GM19468 (cell line): ENCODE results near the gene HEXIM2.

Experiments used
- ATAC-seq: cut with Tn5 transposase; IDR thresholded peaks from one replicate; pipeline ENCODE4 v1.9.1; 2021; ENCODE audit warnings: mild to moderate bottlenecking, moderate library complexity, moderate number of reproducible peaks; ENCODE audit not compliant: unreplicated experiment; ENCODE audit errors: extremely low read depth

HEXIM2 gene

DNA sequence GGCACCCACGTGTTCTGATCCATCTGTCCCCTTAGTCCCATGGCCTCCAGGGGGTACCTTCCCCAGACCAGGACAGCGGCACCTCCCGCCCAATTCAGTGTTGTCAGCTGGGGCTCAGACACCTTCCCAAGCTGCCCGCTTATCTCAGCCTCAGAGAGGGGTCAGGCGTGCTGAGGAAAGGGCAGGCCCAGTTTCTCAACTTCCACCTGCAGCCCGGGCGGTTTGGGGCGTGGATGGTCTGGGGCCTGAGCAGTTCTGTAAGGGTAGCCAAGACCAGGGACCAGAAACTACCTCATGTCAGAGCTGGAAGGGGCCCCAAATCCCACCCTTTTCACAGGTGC, 34.5 kb upstream of the HEXIM2 start:
- ATAC-seq, result no peak

DNA sequence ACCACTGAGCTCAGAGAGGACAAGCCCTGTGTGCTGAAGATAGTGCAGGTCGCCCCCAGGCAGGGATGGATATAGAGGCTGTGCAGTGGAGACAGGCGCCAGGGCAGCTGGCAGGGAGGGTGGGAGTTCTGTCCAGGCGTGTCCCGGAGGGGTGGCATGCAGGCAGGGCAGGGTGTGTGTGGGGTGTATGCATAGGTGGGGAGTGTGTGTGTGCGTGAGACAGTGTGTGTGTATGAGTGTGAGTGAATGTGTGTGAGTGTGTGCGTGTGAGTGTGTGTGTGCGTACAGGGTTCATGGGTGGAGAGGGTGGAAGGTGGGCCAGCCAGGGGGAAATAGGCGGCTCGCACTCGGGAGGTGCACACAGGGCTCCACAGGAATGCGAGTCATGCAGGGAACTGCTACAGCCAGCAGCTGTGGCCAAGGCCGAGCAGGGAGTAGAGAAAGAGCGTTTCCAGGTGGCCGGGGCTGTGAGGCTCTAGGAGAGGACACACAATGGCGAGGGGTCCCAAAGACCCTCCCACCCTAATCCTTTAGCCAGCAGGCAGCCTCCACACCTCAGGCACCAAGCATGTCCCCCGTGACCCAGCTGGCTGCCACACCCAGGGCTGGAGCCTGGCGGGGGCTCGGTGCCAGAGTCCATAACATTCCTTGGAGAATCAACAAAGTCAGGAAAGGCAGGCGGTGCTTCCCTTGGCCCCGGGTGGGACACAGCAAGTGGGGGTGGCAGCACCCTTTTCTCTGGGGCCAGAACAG, 34.0 kb upstream of the HEXIM2 start:
- ATAC-seq, result no peak

DNA sequence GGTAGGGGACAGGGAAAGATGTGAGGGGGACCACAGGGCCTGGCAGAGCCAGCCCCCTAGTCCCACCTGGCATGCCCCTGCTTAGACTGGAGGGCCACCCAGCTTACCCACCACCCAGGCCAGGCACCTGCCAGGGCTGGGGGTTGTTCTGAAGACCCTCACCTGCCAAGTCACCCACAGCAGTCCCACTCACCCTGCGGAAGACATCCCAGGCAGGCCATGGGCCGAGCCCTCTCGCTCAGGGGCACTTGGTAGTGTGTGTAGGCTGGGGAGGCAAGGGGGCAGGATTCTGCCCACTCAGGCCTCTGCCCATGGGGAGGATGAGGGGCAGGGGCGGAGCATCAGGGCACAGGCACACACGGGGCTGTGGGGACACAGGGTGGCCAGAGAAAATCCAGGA, 33.3 kb upstream of the HEXIM2 start:
- no peak for ATAC-seq

DNA sequence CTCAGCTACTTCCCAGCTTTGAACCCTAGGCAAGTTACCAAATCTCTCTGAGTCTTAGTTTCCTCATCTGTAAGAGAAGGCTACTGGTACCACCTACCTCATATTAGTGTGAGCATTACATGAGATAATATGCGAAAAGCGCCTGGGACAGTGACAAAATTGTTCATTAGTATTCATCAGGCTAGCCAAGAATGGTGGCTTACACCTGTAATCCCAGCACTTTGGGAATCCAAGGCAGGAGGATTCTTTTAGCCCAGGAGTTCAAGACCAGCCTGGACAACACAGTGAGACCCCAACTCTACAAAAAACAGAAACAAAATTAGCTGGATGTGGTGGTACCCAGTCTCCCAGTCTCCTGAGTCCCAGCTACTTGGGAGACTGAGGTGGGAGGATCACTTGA, 32.7 kb upstream of the HEXIM2 start:
- ATAC-seq, result no peak

DNA sequence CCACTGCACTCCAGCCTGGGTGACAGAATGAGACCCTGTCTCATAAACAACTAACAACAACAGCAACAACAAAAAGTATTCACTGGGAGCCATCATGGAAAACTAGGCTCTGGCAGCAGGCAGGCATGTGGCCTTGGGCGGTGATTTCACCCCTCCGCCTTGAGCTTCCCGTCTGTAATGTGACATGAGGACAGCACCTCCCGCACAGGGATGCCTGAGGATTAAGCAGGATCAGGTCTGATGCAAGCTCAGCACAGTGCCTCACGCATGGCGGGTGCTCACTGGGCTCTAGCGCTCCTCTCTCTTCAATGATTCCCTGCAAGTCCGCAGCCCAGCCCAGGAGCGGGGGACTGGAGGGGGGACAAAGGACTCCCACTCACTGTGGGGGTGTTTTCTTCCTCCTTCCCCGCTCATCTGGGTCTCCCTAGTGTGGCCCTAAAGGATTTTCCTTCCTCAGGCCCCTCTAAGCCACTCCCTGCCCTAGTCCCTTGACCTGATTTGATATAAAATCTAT, 32.2 kb upstream of the HEXIM2 start:
- no peak for ATAC-seq

DNA sequence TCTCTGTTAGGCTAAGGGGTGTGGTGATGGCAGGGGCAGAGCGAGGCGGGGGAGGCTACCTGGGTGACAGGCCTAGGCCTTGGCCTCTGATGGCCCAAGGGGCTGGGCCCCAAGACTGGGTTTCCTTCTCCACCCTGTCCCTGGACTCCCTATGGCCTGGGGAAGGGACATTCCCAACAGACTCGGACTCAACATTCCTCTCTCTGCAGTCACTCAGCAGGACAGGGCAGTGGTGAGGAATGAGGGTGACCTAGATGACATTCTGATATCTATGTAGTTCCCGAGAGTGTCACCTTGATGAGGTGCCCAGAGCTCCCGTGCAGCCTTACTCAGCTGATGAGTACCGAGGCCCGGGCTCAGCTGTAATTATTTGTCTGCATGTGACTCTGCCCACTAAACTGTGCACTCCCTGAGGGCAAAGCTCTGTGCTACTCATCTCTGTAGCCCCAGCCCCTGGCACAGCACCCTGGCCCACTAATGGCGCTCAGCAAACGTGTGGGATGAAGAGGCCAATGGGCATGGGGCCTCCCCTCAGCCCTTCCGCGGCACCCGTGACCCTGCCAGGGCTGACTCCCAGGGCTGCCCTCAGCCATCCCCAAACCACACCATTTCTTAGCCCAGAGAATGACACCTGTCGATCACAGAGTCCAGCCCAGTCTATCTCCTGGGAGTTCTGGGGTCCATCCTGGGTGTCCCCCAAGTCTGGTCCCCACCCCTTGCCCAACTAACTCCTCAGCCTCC, 31.6 kb upstream of the HEXIM2 start:
- ATAC-seq, result no peak

DNA sequence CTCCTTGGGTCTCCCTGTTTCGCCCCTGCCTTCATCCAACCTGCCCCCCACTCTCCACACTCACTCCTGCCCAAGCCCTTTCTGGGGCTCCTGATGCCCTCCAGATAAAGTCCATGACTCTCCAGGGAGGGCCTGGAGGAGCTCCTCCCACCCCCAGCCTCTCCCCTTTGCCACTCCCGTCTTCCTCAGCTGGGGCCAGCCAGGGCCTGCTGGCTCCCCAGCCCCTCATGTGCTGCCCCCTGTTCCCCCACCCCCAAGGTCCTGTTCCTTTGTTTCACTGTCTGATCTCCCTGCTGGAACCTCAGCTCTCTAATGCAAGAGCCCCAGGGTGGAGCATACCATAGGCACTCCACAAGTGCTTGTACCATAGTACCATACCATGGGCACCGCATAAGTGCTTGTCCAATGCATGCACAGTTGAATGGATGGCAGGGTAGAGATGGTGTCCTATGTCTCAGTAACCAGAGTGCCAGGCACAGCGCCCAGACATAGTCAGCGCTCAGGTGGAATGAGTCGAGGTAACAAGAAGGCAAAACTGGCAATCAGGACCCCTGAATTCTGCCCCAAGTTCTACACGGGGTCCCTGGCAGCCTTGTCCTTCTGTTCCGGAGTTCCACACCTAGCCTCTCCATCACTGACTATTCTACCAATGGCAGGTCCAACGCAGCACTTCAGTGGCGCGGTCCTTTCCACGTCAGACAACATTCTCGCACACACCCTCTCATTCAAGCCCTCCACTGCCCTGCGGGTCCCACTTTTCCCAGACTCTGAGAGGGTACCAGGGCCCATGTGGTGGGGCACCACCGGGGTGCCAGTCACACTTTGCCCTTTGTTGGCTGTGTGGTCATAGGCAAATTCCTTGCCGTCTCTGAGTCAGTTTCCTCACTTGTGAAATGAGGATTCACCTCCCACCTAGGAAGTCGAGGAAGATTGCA, 30.7 kb upstream of the HEXIM2 start:
- no peak for ATAC-seq

DNA sequence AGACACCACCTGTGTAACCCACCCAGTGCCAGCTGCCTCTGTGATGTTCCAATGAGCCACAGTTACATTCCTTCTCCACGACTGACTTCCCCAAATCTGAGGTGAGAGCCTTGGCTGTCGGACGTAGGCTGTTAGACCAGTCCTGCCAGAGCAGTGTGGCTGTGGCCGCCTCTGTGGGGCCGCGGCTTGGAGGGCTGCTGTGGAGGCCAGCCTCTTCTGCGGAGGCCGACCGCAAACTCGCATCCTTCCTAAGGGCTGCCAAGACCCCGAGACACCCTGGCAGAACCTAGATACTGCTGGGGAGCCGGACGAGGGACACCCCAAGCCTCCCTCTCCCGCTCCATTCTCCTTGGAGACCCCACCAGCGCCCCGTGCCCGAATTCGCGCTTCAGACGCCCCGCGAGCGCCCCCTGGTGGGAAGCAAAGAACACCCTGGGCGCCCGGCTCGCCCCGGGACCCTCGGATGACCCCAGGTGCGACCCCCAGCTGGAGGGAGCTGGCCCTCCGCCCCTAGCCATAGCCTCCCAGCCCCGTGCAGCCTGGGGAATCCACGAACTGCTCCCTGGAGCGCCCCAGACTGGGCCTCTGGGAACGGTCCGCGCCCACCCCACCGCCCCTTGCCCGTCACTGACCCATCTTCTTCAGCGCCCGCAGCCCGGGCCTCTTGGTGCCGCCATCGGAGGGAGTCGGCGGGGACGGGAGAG, 29.9 kb upstream of the HEXIM2 start:
- ATAC-seq, result no peak

DNA sequence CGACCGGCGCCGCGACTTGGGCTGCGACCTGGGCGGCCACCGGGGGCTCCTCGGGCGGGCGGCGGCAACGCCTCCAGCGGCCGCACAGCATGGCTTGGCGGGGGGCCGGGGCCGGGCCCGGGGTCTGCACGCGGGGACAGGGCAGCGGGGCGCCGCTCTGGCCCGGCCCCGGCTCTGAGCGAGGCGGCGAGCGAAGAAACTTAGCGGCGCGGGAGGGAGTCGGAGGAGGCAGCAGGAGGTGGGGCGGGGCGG, 29.4 kb upstream of the HEXIM2 start, which contains the start of gene PLCD3:
TSS of gene PLCD3 (minus strand) at position 196 of the 252 bp plus-strand sequence. CDS start at position 91, 105 bp downstream.
- ATAC-seq, result no peak

DNA sequence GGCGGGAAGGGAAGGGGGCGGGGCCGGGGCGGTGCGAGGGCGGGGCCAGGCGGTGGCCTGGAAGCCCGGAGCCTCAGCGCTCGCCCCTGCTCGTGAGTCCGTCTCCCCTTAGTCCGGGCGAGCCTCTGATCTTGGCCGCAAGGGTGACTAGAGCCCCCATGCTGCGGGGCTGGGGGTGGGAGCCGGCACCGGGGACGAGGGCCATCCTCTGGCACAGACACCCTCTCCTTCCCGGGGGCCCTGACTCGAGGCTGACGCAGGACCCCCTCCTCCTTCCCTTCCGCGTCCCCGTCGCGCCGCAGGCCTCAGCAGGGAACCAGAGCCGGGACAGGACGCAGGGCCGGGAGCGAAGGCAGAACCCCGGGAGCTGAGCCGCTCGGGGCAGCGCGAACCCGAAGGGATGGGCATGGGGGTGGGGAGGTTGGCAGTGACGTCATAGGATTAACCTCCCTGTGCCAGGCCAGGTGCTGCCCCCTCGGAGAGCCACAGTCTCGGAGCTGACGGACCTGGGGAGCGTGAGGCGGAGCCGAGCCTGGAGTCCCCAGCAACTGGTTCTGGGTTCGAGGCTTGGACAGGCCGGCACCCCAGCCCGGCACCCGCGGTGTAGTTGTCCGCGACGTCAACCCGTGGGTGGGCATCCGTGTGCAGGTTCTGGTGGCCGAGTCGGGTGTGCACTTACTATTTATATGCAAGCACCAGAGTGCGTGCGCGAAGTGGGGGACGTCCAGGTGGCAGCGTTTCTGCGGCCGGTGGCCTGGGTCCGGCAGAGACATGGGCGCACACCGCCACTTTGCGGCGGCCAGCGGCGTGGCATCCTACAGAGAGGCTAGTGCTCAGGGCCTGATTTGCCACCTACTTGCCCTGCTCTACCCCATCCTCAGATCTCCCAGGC, 28.9 kb upstream of the HEXIM2 start:
- ATAC-seq, result no peak

DNA sequence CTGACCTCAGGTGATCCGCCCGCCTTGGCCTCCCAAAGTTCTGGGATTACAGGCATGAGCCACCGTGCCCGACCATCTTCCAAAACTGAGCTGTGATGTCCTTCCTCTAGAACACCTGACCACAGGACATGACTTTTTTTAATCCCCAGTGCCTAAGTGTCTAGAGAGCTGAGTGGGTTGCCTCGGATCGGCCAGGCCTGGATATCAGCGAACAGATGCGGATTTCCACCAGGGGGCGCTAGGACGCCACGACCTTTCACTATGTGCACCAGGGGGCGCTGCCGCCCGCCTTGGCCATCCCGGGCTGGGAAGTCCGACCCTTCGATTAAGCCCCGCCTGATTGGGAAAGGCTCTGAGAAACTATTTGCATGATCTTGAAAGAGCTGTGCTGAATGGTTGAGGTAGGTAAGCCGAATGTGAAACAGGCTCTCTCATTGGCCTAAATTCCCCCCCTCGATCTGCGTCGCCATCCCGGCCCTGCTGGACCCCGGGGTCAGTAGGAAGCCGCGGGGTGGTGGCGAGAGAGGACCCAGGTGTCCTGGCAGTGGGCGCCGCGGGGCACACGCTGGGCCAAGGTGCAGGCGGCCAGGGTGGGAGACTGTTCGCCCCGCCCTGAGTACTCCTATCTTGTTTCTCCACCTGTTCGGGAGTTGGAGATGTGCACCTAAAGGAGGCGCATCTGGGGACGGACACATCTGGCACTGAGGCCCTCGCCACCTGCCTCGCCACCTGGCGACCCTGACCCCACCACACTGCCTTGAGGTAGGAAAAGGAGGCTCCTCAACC, 26.3 kb upstream of the HEXIM2 start, which contains the start of gene ACBD4:
TSS of gene ACBD4 (plus strand) at position 496 of the 786 bp plus-strand sequence. CDS start 458 bp downstream, outside the sequence.
- peak; percentile 43 for ATAC-seq

DNA sequence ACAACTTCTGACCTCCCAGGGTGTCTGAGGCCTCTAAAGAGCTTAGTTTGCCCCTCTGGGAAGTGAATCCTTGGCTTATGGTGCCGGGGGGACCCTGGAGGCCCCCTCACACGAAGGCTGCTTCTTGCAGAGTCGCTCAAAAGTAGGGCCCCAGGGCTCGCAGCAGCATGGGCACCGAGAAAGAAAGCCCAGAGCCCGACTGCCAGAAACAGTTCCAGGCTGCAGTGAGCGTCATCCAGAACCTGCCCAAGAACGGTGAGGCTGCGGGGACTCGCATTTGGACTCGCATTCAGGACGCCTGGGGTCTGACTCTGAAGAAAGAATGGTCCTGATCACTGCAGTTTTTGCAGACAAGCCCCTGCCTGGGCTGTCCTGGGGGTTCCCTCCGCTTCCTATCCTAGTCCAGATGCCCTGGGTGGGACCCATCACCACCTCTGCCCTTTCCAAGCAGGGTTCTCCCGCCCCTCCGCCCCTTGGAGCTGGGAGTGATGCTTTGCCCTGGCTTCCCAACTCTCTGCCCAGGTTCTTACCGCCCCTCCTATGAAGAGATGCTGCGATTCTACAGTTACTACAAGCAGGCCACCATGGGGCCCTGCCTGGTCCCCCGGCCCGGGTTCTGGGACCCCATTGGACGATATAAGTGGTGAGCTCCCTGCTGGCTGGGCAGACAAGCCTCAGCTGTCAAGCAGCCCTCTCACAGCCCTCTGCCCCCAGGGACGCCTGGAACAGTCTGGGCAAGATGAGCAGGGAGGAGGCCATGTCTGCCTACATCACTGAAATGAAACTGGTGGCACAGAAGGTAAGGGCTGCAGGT, 25.5 kb upstream of the HEXIM2 start:
- ATAC-seq, result no peak

DNA sequence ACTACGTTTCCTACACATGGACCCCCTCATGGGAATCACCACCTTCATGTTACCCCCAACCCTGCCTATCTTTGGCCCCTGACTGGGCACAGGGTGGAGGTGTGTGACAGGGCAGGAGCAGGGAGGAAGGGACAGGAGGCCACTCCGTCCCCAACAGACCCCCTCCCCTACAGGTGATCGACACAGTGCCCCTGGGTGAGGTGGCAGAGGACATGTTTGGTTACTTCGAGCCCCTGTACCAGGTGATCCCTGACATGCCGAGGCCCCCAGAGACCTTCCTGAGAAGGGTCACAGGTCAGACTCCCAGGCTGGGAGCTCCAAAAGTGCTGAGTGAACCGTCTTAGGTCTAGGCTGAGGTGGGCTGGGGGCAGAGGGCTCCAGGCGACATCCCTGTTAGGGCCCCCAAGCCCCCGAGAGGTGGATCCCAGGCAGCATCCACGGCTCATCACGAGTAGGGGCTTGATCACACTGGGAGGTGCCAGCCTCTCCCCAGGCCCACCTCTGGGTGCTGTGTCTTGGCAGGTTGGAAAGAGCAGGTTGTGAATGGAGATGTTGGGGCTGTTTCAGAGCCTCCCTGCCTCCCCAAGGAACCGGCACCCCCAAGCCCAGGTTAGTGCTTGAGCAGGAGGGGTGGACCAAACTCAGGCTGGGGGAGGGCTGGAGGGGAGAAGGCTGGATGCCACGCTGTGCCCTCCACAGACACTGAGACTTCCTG, 24.7 kb upstream of the HEXIM2 start:
- no peak for ATAC-seq

DNA sequence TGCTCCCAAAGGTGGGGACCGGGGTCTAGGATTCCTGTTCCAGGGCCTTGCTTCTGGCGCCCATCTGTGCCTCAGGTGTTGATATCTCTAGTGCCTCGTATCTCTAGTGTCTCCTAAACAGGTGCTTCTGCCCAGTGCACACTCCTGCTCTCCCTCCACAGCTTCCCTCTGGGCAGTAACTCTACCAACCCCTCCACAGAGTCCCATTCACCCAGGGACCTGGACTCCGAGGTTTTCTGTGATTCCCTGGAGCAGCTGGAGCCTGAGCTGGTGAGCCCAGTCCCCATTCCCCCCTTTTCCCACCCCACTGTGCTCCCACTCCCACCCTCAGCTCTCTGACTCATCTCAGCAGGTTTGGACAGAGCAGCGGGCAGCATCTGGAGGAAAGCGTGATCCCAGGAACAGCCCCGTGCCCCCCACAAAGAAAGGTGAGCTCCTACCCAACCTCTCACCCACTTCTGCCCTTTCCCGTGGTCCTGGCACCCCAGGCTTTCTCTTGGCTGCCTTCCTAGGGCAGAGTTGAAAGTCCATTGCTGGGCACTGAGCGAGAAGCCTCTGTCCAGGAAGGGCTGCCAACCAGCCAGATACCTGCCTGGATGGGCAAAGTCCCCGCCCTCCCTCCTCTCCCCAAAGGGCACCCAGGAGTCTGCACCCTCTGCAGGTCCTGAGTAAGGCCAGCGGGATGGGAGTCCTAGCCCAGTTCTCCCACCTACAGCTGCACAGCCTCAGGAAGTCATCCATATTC, 23.9 kb upstream of the HEXIM2 start:
- ATAC-seq, result no peak

DNA sequence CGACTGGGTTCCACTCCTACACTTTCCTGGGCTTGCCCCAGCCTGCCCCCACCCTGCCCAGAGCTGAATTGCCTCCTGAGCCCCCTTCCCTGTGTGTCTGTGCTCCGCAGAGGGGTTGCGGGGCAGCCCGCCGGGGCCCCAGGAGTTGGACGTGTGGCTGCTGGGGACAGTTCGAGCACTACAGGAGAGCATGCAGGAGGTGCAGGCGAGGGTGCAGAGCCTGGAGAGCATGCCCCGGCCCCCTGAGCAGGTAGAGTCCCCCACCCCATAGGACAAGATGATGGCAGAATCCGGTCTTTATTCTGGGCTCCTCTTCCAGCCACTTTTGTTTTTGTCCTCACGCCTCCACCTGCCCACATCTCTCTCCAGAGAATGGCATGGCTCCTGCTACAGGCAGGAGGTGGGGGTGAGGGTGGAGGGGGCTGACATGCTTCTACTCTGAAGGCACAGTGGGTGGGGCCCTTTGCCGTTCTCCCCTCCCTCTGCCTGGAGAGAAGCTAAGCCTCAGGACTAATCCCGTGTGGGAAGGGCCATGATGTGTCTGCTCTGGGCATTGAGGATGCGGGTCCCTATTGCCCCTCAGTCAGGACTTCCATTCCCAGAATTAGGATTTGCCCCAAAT, 22.7 kb upstream of the HEXIM2 start:
- ATAC-seq, result no peak

DNA sequence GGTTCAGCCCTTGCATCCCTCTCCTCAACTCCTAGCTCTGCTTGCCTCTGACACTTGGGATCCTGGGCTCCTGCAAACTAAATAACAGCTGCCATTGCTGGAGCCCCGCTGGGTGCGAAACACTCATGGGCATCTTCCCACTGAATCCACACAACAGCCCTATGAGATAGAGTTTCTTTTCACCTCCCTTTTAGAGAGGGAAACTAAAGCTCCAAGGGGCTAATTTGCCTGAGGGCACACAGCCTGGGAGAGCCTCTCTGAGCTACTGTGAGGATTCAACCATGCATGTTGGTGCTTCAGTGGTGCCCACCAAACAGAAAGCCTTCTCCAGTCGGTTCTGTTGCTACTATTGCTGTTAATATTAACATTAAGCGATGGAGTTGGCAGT, 22.1 kb upstream of the HEXIM2 start:
- no peak for ATAC-seq
